MM.1S (cell line): ENCODE data around the gene PUM1.

Experiments used
- DNase-seq: peaks from one replicate; pipeline ENCODE4 v3.0.0-alpha.2; 2015
- H2AFZ ChIP-seq: fragments of 300-600 bp; sonication (generic); 2 replicates; pipeline ENCODE4 v1.6.0; 2016; ENCODE audit warnings: antibody characterized with exemption, low read length
- H3F3A ChIP-seq: fragments of 300-600 bp; sonication (generic); 2 replicates; pipeline ENCODE4 v1.6.1; 2016; ENCODE audit warnings: mild to moderate bottlenecking, antibody characterized with exemption, low read length, moderate library complexity, mixed read lengths; ENCODE audit not compliant: insufficient read depth
- H3K27ac ChIP-seq: fragments of 300-600 bp; sonication (generic); 2 replicates; pipeline ENCODE4 v1.5.1; 2016; ENCODE audit warnings: mild to moderate bottlenecking, low read length
- H3K27me3 ChIP-seq: fragments of 300-600 bp; sonication (generic); replicated peaks from 2 replicates; pipeline ENCODE4 v1.6.0; 2016; ENCODE audit warnings: low read length; ENCODE audit not compliant: insufficient read depth
- H3K36me3 ChIP-seq: fragments of 300-600 bp; sonication (generic); replicated peaks from 2 replicates; pipeline ENCODE4 v1.6.1; 2016; ENCODE audit warnings: mild to moderate bottlenecking, low read length, mixed read lengths; ENCODE audit not compliant: insufficient read depth
- H3K4me1 ChIP-seq: fragments of 300-600 bp; sonication (generic); 2 replicates; pipeline ENCODE4 v1.6.1; 2016; ENCODE audit warnings: low read length, mixed read lengths
- H3K4me2 ChIP-seq: fragments of 300-600 bp; sonication (generic); 2 replicates; pipeline ENCODE4 v1.6.0; 2016; ENCODE audit warnings: low read depth, low read length
- H3K4me3 ChIP-seq: fragments of 300-600 bp; sonication (generic); 2 replicates; pipeline ENCODE4 v1.5.1; 2016; ENCODE audit warnings: low read length, mixed read lengths
- H3K79me2 ChIP-seq: fragments of 300-600 bp; sonication (generic); 2 replicates; pipeline ENCODE4 v1.6.1; 2016; ENCODE audit warnings: mixed run types, low read length, mixed read lengths
- H3K9ac ChIP-seq: fragments of 300-600 bp; sonication (generic); 2 replicates; pipeline ENCODE4 v1.6.1; 2016; ENCODE audit warnings: low read length, mixed read lengths
- H3K9me2 ChIP-seq: fragments of 300-600 bp; sonication (generic); replicated peaks from 2 replicates; pipeline ENCODE4 v1.6.1; 2016; ENCODE audit warnings: mild to moderate bottlenecking, low read length, mixed read lengths; ENCODE audit not compliant: insufficient read depth
- H3K9me3 ChIP-seq: fragments of 300-600 bp; sonication (generic); replicated peaks from 2 replicates; pipeline ENCODE4 v1.6.1; 2016; ENCODE audit warnings: mild to moderate bottlenecking, low read length, mixed read lengths; ENCODE audit not compliant: insufficient read depth
- H4K20me1 ChIP-seq: fragments of 300-600 bp; sonication (generic); 2 replicates; pipeline ENCODE4 v1.6.1; 2016; ENCODE audit warnings: mild to moderate bottlenecking, low read length, moderate library complexity, mixed read lengths; ENCODE audit not compliant: insufficient read depth
- CTCF ChIP-seq: fragments of 300-600 bp; sonication (generic); IDR thresholded peaks from 2 replicates; pipeline ENCODE4 v1.5.1; 2016; ENCODE audit warnings: antibody characterized with exemption, low read length, mixed read lengths
- EZH2 ChIP-seq: fragments of 300-600 bp; sonication (generic); optimal IDR thresholded peaks from 2 replicates; pipeline ENCODE3; 2017; ENCODE audit warnings: low read depth, mild to moderate bottlenecking, antibody characterized with exemption, low read length, mixed read lengths
- EZH2phosphoT487 ChIP-seq: fragments of 300-600 bp; sonication (generic); IDR thresholded peaks from 2 replicates; pipeline ENCODE4 v1.6.1; 2018; ENCODE audit warnings: antibody characterized with exemption, low read length

The PUM1 gene

GRCh38 chr1:31033598-31033997 lies 31.9 kb downstream of the PUM1 start:
- Histone ChIP-seq H3K4me3 (no peak overlapping the region), H3K27me3 (no peaks in the 10 kb centered on the region), H3F3A (no peaks in the 10 kb centered on the region), H3K9me3 (no peaks in the 10 kb centered on the region), H3K9ac (no peak overlapping the region), H3K4me2 (no peak overlapping the region), H3K27ac (no peak overlapping the region), H4K20me1 (peaks cover 89% of the 10 kb centered on the region), H3K4me1 (peaks cover 11% of the 10 kb centered on the region), H3K9me2 (no peaks in the 10 kb centered on the region), H3K36me3 (no peaks in the 10 kb centered on the region; the same call in 1 of the 2 replicates), H3K79me2 (peaks cover 100% of the 10 kb centered on the region), H2AFZ (no peak overlapping the region)
- TF ChIP-seq EZH2 (no peak), CTCF (no peak), EZH2phosphoT487 (no peak)
- DNase-seq: no peak

GRCh38 chr1:31032266-31032665 lies 33.3 kb downstream of the PUM1 start:
- H3K4me2 ChIP-seq: no peak overlapping the region

GRCh38 chr1:31031330-31032143 lies 34.0 kb downstream of the PUM1 start:
- Histone ChIP-seq H3K4me1 (peaks cover 19% of the 10 kb centered on the region), H3K4me2 (no peak overlapping the region)

More at GRCh38 chr1:31032266-31032665, 33.3 kb downstream of the PUM1 start:
- Histone ChIP-seq H3K9ac (no peak overlapping the region), H3K79me2 (peaks cover 98% of the 10 kb centered on the region), H4K20me1 (peaks cover 88% of the 10 kb centered on the region), H3K27me3 (no peaks in the 10 kb centered on the region), H3K9me2 (no peaks in the 10 kb centered on the region), H3F3A (no peaks in the 10 kb centered on the region), H2AFZ (no peak overlapping the region), H3K4me1 (peaks cover 19% of the 10 kb centered on the region), H3K9me3 (no peaks in the 10 kb centered on the region), H3K36me3 (no peaks in the 10 kb centered on the region; the same call in 1 of the 2 replicates), H3K27ac (no peak overlapping the region), H3K4me3 (no peak overlapping the region)
- TF ChIP-seq EZH2phosphoT487: no peak
- no peak for TF ChIP-seq EZH2
- DNase-seq: no peak

More at GRCh38 chr1:31031330-31032143, 34.0 kb downstream of the PUM1 start:
- Histone ChIP-seq H4K20me1 (peaks cover 81% of the 10 kb centered on the region), H2AFZ (no peak overlapping the region), H3K9me3 (no peaks in the 10 kb centered on the region), H3K9ac (no peak overlapping the region), H3K9me2 (no peaks in the 10 kb centered on the region), H3K27ac (no peak overlapping the region), H3K27me3 (no peaks in the 10 kb centered on the region), H3K36me3 (no peaks in the 10 kb centered on the region; the same call in 1 of the 2 replicates), H3K79me2 (peaks cover 98% of the 10 kb centered on the region), H3F3A (no peaks in the 10 kb centered on the region), H3K4me3 (no peak overlapping the region)
- TF ChIP-seq EZH2phosphoT487 (no peak), CTCF (no peak), EZH2 (no peak)
- DNase-seq: no peak
